GM12891 (cell line): ENCODE results near the gene ABHD17A.

Experiments
- DNase-seq: peaks from one replicate; pipeline ENCODE4 v3.0.0; 2011; ENCODE audit warnings: low spot score; ENCODE audit not compliant: insufficient read length
- FAIRE-seq: peaks from 2 replicates; lab custom pipeline; 2011; peaks lifted over from hg19 to GRCh38; lab: Jason Lieb, UNC
- PAX5 ChIP-seq: IDR thresholded peaks from 2 replicates; pipeline ENCODE4 v1.6.1; 2011; ENCODE audit warnings: low read length, moderate library complexity, mild to moderate bottlenecking; ENCODE audit not compliant: insufficient read depth, severe bottlenecking
- POLR2A ChIP-seq: IDR thresholded peaks from 2 replicates; pipeline ENCODE4 v1.6.1; 2011; ENCODE audit warnings: low read depth, low read length, control low read depth
- POLR2AphosphoS5 ChIP-seq: IDR thresholded peaks from 2 replicates; pipeline ENCODE4 v1.6.1; 2011; ENCODE audit warnings: low read depth, low read length, control low read depth
- POU2F2 ChIP-seq: IDR thresholded peaks from 2 replicates; pipeline ENCODE4 v1.6.1; 2011; ENCODE audit warnings: low read depth, mild to moderate bottlenecking, control low read depth, low read length, moderate library complexity
- SPI1 ChIP-seq: IDR thresholded peaks from 2 replicates; pipeline ENCODE4 v1.6.1; 2011; ENCODE audit warnings: low read depth, low read length, control low read depth
- TAF1 ChIP-seq: IDR thresholded peaks from 2 replicates; pipeline ENCODE4 v1.6.1; 2011; ENCODE audit warnings: low read depth, low read length, control low read depth

The ABHD17A gene

DNA sequence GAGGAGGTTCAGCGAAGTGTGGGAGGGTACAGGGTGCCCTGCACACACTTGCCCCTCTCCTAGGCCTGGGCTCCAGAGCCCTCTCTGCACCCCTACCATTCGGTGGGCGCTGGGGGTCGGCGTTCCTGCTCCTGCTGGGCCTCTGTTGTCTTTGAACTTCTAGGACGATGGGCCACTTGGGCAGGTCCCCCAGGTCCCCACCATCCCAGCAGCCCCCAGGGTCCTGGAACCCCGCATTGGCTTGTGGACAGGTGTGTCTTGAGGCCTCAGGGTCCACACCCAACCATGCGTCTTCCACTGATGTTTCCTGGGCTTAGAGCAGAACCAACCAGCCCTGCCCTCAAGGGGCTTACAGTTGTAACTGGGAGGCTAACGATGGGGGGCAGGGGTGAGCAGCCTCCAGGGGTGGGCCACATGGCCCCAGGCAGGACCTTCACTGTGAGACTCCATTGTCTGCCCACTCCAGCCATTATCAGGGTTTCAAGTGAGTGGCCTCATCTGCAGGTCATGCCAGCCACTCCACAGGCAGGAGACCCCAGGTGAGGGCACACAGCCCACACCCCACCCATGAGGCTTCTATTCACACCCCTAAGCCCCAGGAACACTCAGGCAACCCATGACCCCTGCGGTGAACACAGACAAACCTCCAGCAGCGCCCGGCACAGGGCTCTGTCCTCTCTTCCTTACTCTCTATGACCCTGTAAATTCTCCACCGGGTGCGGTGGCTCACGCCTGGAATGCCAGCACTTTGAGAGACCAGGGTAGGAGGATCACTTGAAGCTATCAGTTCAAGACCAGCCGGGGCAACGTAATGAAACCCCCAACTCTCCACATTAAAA, 19.9 kb downstream of the ABHD17A start:
- DNase-seq: no peak
- TF ChIP-seq PAX5: no peak
- TF ChIP-seq POU2F2: no peak
- no peak for TF ChIP-seq TAF1
- TF ChIP-seq SPI1: no peak
- no peak for TF ChIP-seq POLR2A
- no peak for TF ChIP-seq POLR2AphosphoS5
- FAIRE-seq: no peak

DNA sequence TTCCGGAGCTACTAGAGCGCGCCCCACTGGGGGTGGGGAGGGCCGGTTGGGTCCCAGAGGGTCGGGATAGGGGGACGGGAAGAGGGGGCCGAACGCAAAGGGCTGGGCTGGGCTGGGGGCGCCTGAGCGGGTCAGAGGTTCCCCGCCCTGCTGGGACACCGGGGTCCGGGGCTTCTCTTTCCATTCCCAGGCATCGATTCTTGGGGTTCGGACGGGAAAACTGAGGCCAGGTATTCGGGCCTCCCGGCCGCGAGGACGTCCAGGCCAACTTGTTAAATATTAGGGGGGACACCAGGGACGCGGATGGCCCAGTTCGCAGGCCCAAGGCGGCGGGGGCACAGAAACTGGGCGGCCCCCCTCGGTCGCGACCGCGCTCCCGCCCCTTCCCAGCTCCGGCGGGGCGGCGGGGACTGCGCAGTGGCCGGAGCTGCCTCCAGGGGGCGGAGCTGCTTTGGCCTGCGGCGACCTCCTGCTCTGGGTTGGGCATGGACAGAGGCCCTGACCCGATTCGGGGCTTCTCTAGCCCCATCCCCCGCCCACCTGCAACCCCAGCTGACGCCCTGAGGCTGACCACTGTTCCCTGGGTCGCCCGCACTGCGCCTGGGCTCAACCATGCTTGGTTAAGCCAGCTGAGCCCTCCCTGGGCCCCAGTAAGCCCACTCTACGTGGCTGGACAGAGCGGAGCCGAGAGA, 20.7 kb downstream of the ABHD17A start:
- DNase-seq (peak; percentile 86), FAIRE-seq (no peak)
- TF ChIP-seq POLR2A (no peak), PAX5 (no peak), POU2F2 (no peak), POLR2AphosphoS5 (no peak), SPI1 (no peak), TAF1 (no peak)

GRCh38 chr19:1863638-1864479, 21.4 kb downstream of the ABHD17A start:
- no peak for TF ChIP-seq POU2F2
- peak; percentile 55; the same call in 1 of the 2 replicates for TF ChIP-seq TAF1
- TF ChIP-seq POLR2A: peak; percentile 20; the same call in 1 of the 2 replicates
- no peak for TF ChIP-seq PAX5
- DNase-seq (peak; percentile 95), FAIRE-seq (peak; percentile 98)

DNA sequence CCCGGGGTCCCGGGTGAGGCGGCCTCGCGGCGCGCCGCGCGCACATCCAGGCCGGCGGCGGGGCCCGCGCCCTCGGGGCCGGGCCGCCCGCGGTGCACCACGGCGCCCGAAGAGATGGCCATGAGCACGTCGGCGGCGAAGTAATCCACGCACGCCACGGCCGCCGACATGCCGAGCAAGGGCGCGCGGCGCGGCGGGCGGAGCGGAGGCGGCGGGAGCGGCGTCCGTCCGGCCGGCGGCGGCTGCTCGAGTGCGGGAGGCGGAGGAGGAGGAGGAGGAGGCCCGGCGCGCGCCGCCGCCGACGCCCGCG, 22.0 kb downstream of the ABHD17A start, which contains the start of gene KLF16:
Gene KLF16, minus strand, starts transcription at position 252 of the 310 bp plus-strand sequence. Its CDS starts 82 bp downstream, at position 170.
- FAIRE-seq (no peak), DNase-seq (no peak)
- TF ChIP-seq POLR2AphosphoS5: peak; percentile 31; the same call in 1 of the 2 replicates
- peak; percentile 44; the same call in 1 of the 2 replicates for TF ChIP-seq POLR2A
- TF ChIP-seq PAX5: no peak
- peak; percentile 27; the same call in 1 of the 2 replicates for TF ChIP-seq TAF1

DNA sequence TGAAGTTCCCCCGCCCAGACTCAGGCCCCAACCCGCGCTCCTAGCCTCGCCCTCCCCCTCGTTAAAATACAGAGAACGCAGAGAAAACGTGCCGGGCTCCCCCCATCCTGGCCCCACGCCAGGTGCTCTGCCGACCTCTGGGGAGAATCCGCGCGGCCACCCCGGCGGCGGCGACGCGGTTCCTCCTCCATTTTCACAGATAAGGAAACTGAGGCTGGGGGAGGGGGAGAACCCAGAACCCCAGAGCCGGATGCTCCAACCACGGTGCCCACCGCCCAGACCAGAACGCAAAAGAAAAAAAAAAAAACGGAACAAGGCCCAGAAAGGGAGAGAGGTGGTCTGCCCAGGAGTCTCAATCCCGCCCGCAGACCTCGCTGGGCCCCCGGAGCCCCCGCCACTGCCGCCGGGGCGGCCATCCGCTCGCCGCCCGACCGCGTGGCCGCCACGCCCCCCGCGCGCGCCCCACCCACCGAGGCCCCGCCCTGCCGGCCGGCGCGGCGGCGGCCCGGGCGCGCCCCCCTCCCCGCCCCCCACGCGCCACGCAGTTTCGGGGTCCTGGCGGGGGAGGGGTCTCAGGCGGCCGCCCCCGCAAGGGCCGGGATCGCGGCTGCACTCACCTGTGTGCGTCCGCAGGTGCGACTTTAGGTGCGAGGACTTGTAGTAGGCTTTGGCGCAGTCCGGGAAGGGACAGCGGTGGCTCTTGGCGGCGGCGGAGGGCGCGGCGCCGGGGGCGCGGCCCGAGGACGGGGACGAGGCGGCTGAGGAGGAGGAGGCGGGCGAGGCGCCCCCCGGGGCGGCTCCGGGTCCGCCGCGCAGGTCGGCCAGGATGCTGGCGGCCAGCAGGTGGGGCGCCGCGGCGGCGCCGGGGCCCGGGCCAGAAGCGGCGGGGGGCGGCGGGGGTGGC, 22.6 kb downstream of the ABHD17A start:
- FAIRE-seq: peak; percentile 68
- DNase-seq: peak; percentile 71
- TF ChIP-seq POLR2AphosphoS5: no peak
- TF ChIP-seq POU2F2: no peak

DNA sequence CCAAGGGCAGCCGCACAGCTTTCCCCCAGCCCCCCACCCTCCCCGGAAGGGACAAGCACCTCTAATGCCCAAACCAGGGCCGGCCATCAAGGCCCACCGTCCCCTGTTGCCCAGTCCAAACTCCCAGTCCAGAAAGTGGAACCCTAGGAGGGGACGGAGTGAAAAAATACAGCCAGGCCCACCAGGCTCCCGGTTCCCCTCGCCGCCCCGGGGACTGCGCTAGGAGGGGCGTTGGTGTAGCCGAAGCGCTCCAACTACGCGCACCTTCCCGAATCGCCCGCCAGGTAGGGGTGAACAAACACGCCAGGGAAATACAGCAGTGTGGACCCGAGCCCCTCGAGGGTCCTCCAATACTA, 23.2 kb downstream of the ABHD17A start:
- TF ChIP-seq POLR2AphosphoS5 (no peak), PAX5 (no peak), POU2F2 (no peak), TAF1 (no peak), POLR2A (no peak), SPI1 (no peak)
- FAIRE-seq (no peak), DNase-seq (no peak)

GRCh38 chr19:1861599-1862031, 23.7 kb downstream of the ABHD17A start:
- no peak for TF ChIP-seq POU2F2
- no peak for TF ChIP-seq POLR2A
- no peak for TF ChIP-seq PAX5
- TF ChIP-seq SPI1: no peak
- no peak for TF ChIP-seq TAF1
- TF ChIP-seq POLR2AphosphoS5: no peak
- DNase-seq: no peak
- peak; percentile 50 for FAIRE-seq

- DNase-seq (no peak), FAIRE-seq (no peak)
- TF ChIP-seq POU2F2: no peak
- TF ChIP-seq SPI1: no peak
- no peak for TF ChIP-seq TAF1
- TF ChIP-seq POLR2AphosphoS5: no peak
- TF ChIP-seq PAX5: no peak
- no peak for TF ChIP-seq POLR2A
Observed at GRCh38 chr19:1860821-1861598, 24.3 kb downstream of the ABHD17A start.
